Measurements from ENCODE around the gene RDH16.
"Not testable (repeated sequence)": the region's sequence is repeated elsewhere in the genome, so short reads cannot be mapped to it uniquely, and the experiment has no call there.

RDH16 gene

DNA sequence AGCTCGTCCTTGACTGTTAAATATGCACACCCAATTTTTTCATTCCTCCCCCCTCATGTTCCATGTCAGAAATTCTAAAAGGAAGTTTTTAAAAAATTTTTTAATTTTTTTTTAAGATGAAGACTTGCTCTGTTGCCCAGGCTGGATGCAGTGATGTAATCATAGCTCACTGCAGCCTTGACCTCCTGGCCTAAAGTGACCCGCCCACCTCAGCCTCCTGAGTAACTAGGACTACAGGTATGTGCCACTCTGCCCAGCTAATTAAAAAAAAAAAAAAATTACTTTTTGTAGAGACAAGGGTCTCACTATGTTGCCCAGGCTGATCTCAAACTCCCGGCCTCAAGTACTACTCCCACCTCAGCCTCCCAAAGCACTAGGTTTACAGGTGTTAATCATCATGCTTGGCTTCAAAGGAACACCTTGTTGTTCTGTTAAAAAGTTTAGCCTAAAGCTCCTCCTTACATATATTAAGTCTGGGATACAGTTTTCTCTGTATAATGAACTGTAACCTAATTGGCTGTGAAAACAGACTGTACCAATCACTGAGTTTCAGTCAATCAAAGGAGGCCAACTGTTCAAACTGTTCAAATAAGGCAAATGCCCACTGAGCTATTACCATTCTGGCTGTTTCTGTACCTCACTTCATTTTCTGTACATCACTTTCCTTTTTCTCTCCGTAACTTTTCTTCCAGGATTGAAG, 41.0 kb downstream of the RDH16 start:
- no peak for DNase-seq

DNA sequence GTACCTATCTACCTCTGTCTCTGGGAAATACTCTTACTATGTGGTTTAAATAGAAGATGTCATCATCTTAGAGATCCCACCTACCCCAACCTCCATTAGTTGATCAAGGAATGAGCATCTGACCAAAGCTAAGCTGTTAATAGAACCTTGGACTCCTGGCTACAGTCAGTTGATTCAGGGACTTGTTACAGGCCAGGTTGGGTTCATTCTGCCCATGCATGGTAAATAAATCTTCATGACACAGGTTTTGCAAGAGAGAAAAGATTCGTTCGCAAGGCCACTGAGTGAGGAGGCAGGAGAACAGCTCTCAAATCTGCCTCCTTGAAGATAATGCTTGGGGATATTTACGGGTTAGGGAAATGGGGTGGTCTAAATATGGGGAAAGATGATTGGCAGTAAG, 42.7 kb downstream of the RDH16 start:
- no peak for DNase-seq

DNA sequence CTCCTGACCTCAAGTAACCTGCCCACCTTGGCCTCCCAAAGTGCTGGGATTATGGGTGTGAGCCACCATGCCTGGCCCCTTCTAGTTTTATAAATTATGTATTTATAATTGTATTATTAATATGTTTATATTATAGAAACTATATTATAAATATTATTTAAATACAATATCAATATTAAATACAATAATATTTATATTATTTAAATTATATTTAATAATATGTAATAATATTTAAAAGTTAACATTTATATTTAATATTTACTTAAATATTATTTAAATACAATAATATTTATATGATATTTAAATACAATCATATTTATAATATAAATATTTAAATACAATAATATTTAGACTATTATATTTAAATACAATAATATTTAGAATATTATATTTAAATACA, 43.2 kb downstream of the RDH16 start:
- DNase-seq = no peak

DNA sequence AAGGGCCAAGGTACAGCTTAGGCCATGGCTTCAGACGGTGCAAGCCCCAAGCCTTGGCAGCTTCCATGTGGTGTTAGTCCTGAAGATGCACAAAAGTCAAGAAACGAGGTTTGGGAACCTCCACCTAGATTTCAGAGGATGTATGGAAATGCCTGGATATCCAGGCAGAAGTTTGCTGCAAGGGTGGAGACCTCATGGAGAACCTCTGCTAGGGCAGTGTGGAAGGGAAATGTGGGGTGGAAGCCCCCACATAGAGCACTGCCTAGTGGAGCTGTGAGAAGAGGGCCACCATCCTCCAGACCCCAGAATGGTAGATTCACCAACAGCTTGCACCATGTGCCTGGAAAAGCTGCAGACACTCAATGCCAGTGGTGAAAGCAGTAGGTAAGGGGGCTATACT, 48.0 kb downstream of the RDH16 start:
- not testable (repeated sequence) for DNase-seq

DNA sequence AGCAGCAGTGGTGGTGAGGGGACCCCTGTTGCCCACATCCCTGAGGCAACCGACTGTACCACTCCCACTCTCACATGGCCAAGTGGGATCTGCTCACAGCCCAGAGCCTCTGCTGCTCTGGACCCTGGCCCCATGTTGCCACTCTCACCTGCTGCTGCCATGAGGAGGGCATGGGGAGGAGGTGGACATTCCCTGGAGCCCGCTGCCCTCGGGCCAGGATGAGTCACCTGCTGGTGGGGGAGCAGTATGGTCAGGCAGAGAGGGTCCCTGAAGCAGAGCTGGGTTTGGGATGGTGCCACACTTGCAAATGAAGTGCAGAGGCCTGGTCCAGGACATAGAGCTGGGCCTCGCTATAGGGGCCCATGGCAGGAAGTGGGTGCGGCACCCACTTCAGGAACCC, 49.3 kb downstream of the RDH16 start:
- DNase-seq = no peak

DNA sequence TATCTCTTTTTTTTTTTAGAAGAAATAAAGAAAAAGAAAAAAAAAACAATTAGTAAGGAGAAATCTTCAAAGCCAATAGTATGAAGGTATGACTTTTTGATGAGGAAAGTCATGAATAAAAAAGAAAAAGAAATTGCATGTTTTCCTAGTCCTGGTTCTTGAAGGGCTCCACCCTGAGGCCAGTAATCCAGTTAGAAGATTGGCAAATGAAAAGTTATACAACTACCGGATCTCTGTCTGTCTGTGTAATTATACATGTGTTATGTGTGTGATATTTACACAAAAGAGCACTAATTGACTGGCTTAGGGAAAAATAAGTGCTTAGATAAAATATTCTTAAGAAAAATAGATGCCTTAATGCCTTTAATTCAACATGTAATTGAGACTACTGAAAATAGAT, 51.6 kb downstream of the RDH16 start:
- DNase-seq = no peak

DNA sequence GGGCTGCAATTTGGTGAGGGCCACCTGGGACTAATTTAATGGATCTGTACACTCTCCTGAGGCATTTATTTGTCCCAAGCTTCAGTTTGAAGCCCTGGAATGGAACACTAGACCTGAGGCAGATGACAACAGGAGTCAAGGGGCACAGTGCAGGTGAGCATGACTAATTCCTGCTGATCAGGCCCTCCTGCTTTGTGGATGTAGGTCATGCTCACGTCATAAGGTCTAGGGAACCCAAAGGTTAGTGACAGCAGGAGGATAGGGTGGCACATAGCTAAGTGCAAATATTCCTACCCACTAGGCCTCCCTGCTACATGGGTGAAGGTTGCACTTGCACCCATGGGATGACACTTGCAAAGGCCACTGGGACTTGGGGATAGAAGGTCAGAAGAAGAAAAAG, 54.0 kb downstream of the RDH16 start:
- no peak for DNase-seq

All from SIG-M5 (cell line).